SW 1271 (cell line): ENCODE data around the gene SLC13A5.

Source experiments
- DNase-seq, 2 experiments: peaks; one replicate each; lab custom pipeline; 2025; lab: John Stamatoyannopoulos, UW

Gene SLC13A5

GRCh38 chr17:6638046-6638908 lies 74.9 kb downstream of the SLC13A5 start:
- DNase-seq: no peak

GRCh38 chr17:6637458-6637840 lies 75.7 kb downstream of the SLC13A5 start:
- DNase-seq: no peak

GRCh38 chr17:6636616-6637457 lies 76.3 kb downstream of the SLC13A5 start:
- DNase-seq: no peak

- DNase-seq: no peak
Measured at GRCh38 chr17:6636105-6636504, 77.1 kb downstream of the SLC13A5 start.
